DMS 273 treated with DMSO at 0.1 percent for 48 hours (cell line): ENCODE results near the gene EIF1B.

Experiments
- DNase-seq: peaks from one replicate; lab custom pipeline; 2025; lab: John Stamatoyannopoulos, UW

The EIF1B gene

DNA sequence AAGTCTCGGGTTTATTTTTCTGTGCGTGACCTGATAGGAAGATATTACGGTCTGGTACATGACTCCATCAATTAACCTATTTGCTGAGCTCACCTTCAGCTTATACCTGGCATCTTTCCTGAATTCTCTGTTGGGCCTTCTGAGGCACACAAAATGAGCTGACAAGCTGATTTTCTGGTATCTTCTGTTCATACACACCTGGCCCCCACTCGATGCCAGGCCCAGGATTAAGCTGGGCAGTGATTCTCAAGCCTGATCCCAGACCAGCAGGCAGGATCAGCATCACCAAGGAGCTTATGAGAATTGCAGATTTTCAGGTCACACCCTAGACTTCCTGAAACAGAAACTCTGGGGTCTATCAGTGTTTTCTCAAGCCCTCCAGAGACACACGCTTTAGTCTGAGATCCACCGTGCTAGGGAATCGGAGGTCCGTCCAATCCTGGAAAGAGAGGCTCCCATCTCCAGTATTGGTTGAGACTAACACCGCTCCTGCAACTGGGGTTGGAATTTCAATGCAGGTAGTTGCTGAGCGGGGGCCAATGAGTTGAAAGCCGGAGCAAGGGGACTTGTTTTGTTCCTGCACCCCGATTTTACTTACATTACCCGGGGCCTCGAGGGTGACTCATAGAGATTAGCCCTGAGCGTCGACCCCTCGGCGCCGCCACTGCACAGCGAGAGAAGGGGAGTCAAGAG is 636 bp upstream of the EIF1B start:
- no peak for DNase-seq

- no peak for DNase-seq
Measured at GRCh38 chr3:40309925-40310695, 603 bp downstream of the EIF1B start.

DNA sequence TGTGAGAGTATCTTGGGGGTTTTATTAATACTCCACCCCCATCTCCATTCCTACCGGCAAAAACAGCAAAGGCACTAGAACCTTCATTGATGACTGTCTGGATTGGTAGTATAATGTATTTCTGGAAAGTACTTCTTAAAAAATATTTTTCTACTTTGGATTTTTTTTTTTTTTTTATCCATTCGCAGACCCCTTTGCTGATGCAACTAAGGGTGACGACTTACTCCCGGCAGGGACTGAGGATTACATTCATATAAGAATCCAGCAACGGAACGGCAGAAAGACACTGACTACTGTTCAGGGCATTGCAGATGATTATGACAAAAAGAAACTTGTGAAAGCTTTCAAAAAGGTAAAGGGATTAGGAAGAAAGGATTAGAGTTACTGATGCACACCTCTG is 1.2 kb downstream of the EIF1B start:
- no peak for DNase-seq

DNA sequence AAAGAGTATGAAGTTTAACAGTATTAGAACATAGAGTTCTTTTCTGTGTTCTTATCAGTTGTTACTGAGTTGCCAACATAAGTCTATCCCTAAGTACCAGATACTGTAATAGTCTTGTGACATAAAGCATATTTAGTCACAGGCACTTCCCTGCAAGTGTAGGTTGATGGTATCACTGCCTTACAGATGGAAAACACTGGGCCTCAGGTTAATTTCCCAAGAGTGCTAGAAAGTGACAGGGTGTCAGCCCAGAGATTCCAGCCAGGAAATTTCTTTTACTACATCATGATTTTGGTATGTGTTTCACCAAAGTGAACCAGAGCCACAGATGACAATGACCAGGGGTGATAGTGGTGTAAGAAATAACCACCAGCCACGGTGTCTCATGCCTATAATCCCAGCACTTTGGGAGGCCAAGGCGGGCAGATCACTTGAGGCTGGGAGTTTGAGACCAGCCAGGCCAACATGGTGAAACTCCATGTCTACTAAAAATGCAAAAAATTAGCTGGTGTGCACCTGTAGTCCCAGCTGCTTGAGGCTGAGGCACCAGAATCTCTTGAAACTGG is 3.2 kb downstream of the EIF1B start:
- no peak for DNase-seq

DNA sequence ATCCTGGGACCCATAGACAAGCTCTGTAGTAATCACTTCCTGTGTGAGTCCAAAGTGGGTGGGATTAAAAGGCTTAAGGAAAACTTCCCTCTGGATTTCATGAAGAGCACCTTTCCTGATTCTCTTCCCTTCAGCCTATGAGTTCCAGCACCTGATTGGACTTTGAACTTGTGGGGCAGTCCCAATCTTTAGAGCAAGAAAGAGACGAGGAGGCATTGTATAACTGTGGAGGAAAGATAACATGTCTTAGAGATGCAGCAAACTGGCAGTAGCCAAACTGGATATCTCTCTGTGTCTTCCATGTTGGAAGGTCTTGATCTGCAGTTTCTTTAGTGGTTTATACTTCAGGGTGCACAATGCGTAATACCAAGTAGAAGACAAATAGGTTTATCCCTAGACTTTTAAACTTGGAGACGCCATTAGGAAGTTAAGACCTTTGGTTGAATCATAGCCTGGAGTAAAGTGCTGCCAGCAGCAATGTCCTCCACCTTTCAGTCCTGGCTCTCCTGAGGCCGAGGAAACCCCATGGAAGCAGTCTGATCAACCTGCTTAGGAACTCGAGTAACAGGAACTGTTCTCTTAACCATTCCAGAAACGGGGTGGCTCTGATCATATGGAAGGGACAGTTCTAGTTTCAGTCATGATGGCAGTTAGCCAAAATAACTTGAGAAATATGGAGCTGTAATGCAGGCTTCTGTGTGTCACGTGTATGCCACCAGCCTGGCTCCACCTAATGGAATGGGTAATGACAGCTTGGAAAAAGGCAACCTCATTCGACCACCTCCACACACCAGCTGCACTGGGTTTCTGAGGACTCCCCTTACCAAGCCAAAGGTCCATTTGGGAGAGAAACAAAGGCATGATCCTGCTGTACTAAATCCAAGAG is 4.7 kb downstream of the EIF1B start:
- DNase-seq = no peak

GRCh38 chr3:40317061-40317855 is 7.8 kb downstream of the EIF1B start:
- DNase-seq = peak; percentile 16

DNA sequence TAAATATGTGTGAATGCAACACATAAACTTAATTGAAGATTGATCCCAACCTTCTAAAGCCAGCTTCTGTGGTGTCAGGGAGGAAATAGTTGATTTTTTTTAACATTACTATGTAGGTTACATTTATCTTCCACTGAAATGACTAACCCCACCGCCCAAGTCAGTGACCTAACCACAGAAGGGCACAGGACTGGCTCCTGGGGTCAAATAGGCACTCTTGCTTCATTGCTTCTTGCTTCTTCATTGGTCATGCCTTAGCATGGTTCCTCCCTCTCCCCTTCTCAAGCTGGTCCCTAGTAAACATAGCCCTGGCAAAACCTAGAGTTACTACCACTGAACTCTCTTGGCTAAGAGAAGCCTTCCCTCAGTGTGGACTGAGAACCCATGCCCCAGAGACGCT is 12.3 kb downstream of the EIF1B start:
- no peak for DNase-seq

- DNase-seq = no peak
Measured at GRCh38 chr3:40323946-40324345, 14.4 kb downstream of the EIF1B start.

GRCh38 chr3:40324621-40325020 is 15.1 kb downstream of the EIF1B start:
- DNase-seq = no peak

DNA sequence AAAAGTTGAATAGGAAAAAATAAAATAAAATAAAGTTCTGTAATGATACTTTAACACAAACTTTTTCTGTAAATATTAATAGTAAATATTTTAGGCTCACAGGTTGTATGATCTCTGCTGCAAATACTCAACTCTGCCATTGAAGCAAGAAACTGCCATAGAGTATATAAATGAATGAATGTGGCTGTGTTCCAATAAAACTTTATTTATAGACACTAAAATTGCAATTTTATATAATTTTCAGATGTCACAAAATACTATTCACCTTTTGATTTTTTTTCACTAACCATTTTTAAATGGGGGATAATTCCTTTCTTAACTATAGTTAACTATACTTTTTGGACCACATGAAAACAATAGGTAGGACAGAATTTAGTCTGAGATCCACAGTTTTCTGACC is 16.0 kb downstream of the EIF1B start:
- no peak for DNase-seq

DNA sequence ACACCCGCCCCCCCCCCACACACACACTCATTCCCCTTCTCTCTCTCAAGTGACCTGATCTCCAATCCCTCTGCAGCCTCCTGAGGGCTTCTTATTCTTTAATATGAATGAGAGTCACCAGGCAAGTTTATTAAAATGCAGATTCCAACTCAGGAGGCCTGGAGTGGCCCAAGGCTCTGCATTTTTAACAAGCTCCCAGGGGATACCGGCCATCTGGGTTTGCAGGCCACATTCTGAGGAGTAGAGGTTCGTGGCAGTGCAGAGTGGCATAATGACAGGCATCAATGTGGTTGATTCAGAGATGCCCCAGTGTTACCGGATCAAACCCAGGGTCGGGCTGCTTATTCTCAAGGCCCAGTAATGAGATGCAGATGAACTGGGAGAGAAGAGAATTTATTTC is 18.9 kb downstream of the EIF1B start:
- no peak for DNase-seq

DNA sequence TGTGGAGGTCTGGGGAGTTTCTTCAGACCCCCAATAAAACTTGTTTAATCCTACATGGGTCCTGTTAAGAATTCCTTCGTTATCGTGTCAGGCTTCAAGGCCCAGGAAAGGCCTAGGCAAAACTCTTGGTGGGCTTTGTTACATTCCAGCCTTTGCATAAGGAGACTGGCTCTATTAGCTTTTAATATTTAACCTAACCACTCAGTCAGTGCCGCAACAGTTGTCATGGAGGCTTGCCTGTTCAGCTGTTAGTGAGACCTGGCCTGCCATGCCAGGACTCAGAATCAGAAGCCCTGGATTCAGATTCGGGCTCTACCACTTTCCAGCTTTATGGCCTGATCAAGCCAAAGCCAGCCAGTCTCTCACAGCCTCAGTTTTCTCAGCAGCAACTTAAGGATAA is 19.6 kb downstream of the EIF1B start:
- DNase-seq = no peak

- no peak for DNase-seq
Measured at GRCh38 chr3:40332684-40333083, 23.2 kb downstream of the EIF1B start.

DNA sequence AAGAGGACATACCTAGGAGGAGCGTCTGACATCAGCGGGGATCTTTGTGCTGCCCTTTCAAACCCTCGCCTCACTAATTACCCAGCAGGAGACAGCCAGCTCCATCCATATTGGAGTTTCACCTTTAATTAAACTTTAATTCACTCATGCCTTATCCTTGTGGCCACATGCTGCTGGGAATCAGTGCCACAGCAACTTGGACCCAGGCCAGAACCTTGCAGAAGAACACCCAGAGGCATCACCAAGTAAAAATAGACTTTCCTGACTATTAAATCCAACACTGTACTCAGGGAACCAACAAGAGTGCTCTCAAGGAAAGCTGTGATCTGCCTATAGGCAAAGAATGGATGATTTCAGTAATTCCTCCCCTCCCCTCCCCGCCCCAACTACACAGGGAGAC is 23.9 kb downstream of the EIF1B start:
- no peak for DNase-seq

GRCh38 chr3:40333852-40334251 is 24.3 kb downstream of the EIF1B start:
- DNase-seq = no peak

GRCh38 chr3:40336101-40336500 is 26.6 kb downstream of the EIF1B start:
- DNase-seq = no peak

- DNase-seq = no peak
Measured at GRCh38 chr3:40336511-40337135, 27.1 kb downstream of the EIF1B start.

DNA sequence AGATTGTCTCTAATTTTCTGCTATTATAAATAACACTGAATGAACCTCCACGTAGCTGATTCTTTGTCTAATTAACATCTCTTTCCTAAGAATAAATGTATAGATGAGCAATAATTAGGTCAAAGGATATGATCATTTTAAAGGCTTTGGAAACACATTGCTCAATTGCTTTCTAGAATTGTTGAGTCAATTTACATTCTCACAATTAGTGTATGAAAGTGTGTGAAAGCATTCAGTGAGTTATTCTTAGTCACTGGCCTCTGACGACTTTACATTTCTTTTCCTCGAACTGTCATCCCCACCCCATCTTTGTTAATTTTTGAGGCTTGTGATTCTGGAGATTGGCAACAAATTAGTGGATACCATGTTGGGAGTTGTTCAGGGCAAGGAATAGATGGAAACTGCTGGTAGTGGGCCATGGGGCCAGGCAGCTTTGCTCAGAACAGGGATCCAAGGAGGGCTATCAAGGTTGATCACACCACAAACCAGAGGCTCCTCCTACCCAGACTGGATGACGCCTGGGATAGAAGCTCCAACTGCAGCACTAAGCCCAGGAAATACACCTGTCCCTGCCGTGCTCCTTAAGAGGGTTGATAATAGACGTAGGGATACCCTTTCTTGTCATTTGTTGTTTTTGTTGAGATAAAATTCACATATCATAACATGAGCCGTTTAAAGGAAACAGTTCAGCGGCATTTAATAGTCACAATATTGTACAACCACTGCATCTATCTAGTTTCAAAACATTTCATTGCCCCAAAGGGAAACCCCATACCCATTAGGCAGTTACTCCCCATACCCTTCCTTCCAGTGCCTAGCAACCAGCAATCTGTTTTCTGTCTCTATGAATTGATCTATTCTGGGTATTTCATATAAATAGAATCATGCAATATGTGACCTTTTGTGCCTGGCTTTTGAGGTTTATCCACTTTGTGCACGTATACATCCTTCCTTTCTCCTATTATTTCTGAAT is 27.9 kb downstream of the EIF1B start:
- no peak for DNase-seq

- DNase-seq = no peak
Measured at GRCh38 chr3:40339871-40340270, 30.4 kb downstream of the EIF1B start.
